Endothelial cell of umbilical vein (primary cell): ENCODE measurements around the gene SIM2.

Experiments used
- EZH2 ChIP-seq: IDR thresholded peaks from 2 replicates; pipeline ENCODE4 v1.6.1; 2012; ENCODE audit warnings: borderline replicate concordance, low read depth, mild to moderate bottlenecking, moderate library complexity, low read length, inconsistent platforms; ENCODE audit not compliant: severe bottlenecking
- FOS ChIP-seq: IDR thresholded peaks from 2 replicates; pipeline ENCODE4 v1.6.1; 2011; ENCODE audit warnings: mild to moderate bottlenecking, low read length, moderate library complexity, borderline replicate concordance; ENCODE audit not compliant: insufficient read depth
- MYC ChIP-seq: IDR thresholded peaks from one replicate; pipeline ENCODE4 v1.6.1; 2011; ENCODE audit warnings: mild to moderate bottlenecking, low read depth, low read length
- POLR2A ChIP-seq: IDR thresholded peaks from 2 replicates; pipeline ENCODE4 v1.6.1; 2012; ENCODE audit warnings: low read depth, mild to moderate bottlenecking, control low read depth, low read length
- TF ChIP-seq, protein P1 (sequence below), 2 donors: IDR thresholded peaks; 1 replicate in 1 of 2; 2 replicates in 1 of 2; pipeline ENCODE4 v1.5.1; 2011; ENCODE audit warnings: low read length in 2 of 2, mild to moderate bottlenecking in 2 of 2, moderate library complexity in 2 of 2, control low read depth in 1 of 2, inconsistent platforms in 1 of 2, low read depth in 1 of 2; ENCODE audit not compliant: insufficient read depth in 1 of 2; ENCODE audit errors: extremely low read depth in 1 of 2
- TF ChIP-seq, protein P2 (sequence below): IDR thresholded peaks from 2 replicates; pipeline ENCODE4 v1.6.1; 2011; ENCODE audit not compliant: insufficient read depth, insufficient read length

DNA sequence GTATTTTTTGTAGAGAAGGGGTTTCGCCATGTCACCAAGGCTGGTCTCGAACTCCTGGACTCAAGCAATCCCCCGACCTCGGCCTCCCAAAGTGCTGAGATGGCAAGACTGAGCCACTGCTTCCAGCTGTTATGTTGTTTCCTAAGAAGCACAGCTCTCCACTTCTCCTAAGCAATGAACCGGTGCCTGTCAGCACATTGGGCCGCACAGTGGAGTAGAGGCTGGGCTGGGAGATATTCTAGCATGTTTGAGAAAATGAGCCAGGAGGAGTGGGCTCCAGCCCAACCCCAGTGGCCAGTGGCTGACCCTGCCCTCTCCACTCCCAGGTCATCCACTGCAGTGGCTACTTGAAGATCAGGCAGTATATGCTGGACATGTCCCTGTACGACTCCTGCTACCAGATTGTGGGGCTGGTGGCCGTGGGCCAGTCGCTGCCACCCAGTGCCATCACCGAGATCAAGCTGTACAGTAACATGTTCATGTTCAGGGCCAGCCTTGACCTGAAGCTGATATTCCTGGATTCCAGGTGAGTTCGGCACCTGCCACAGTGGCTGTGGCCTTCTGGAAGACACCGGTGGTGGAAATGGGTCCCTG, 27.0 kb downstream of the SIM2 start:
- TF ChIP-seq, protein P1, sequence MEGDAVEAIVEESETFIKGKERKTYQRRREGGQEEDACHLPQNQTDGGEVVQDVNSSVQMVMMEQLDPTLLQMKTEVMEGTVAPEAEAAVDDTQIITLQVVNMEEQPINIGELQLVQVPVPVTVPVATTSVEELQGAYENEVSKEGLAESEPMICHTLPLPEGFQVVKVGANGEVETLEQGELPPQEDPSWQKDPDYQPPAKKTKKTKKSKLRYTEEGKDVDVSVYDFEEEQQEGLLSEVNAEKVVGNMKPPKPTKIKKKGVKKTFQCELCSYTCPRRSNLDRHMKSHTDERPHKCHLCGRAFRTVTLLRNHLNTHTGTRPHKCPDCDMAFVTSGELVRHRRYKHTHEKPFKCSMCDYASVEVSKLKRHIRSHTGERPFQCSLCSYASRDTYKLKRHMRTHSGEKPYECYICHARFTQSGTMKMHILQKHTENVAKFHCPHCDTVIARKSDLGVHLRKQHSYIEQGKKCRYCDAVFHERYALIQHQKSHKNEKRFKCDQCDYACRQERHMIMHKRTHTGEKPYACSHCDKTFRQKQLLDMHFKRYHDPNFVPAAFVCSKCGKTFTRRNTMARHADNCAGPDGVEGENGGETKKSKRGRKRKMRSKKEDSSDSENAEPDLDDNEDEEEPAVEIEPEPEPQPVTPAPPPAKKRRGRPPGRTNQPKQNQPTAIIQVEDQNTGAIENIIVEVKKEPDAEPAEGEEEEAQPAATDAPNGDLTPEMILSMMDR (IDR thresholded peaks at IDR 0.05; ENCODE audit: extremely low read depth in 1 of 2, insufficient read depth in 1 of 2, low read depth in 1 of 2, low read length in 2 of 2) = no peak
- TF ChIP-seq MYC (no peak), EZH2 (no peak), POLR2A (no peak), FOS (no peak)
- TF ChIP-seq, protein P2, sequence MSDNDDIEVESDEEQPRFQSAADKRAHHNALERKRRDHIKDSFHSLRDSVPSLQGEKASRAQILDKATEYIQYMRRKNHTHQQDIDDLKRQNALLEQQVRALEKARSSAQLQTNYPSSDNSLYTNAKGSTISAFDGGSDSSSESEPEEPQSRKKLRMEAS = no peak
